DOHH2 (cell line): ENCODE measurements around the gene ARID1A.

Source experiments
- H3F3A ChIP-seq: fragments of 200-600 bp; sonication (generic), shearing (Covaris generic); 2 replicates; pipeline ENCODE4 v1.6.0; 2016; ENCODE audit warnings: antibody characterized with exemption, mild to moderate bottlenecking; ENCODE audit not compliant: control insufficient read depth, insufficient read depth
- H3K27ac ChIP-seq: fragments of 200-600 bp; sonication (generic); 2 replicates; pipeline ENCODE4 v1.5.1; 2014; ENCODE audit warnings: low read depth, mild to moderate bottlenecking, low read length, moderate library complexity
- H3K27me3 ChIP-seq: fragments of 200-600 bp; sonication (generic); 2 replicates; pipeline ENCODE4 v1.6.1; 2014; ENCODE audit warnings: mild to moderate bottlenecking, low read length, mixed read lengths; ENCODE audit not compliant: control insufficient read depth
- H3K36me3 ChIP-seq: fragments of 200-600 bp; sonication (generic); 2 replicates; pipeline ENCODE4 v1.6.1; 2014; ENCODE audit warnings: mild to moderate bottlenecking, low read length, moderate library complexity, mixed read lengths; ENCODE audit not compliant: control insufficient read depth
- H3K4me1 ChIP-seq: fragments of 200-600 bp; sonication (generic); 2 replicates; pipeline ENCODE4 v1.6.1; 2014; ENCODE audit warnings: mild to moderate bottlenecking, low read length, mixed read lengths; ENCODE audit not compliant: control insufficient read depth
- H3K4me2 ChIP-seq: fragments of 200-600 bp; sonication (generic); 2 replicates; pipeline ENCODE4 v1.6.0; 2014; ENCODE audit warnings: mild to moderate bottlenecking, low read length, moderate library complexity
- H3K4me3 ChIP-seq: fragments of 200-600 bp; sonication (generic); 2 replicates; pipeline ENCODE4 v1.5.1; 2014; ENCODE audit warnings: mild to moderate bottlenecking, low read length, mixed read lengths
- H3K79me2 ChIP-seq: fragments of 200-600 bp; sonication (generic); 2 replicates; pipeline ENCODE4 v1.6.1; 2014; ENCODE audit warnings: mild to moderate bottlenecking, low read length, mixed read lengths; ENCODE audit not compliant: control insufficient read depth
- H3K9me2 ChIP-seq: fragments of 200-600 bp; sonication (generic); replicated peaks from 2 replicates; pipeline ENCODE4 v1.6.1; 2014; ENCODE audit warnings: mild to moderate bottlenecking, low read length, mixed read lengths; ENCODE audit not compliant: control insufficient read depth
- H3K9me3 ChIP-seq: fragments of 200-600 bp; sonication (generic); 2 replicates; pipeline ENCODE4 v1.6.1; 2014; ENCODE audit warnings: antibody characterized with exemption, low read length, mixed read lengths; ENCODE audit not compliant: control insufficient read depth, insufficient read depth
- H4K20me1 ChIP-seq: fragments of 200-600 bp; sonication (generic); 2 replicates; pipeline ENCODE4 v1.6.0; 2014; ENCODE audit warnings: low read depth, mild to moderate bottlenecking, antibody characterized with exemption, low read length, moderate library complexity; ENCODE audit not compliant: control insufficient read depth, insufficient read depth
- EZH2phosphoT487 ChIP-seq: fragments of 200-600 bp; sonication (generic); IDR thresholded peaks from 2 replicates; pipeline ENCODE4 v1.6.1; 2017; ENCODE audit warnings: borderline replicate concordance, mild to moderate bottlenecking, antibody characterized with exemption, low read length, moderate library complexity, mixed read lengths
- TF ChIP-seq, protein P1 (sequence below): fragments of 200-600 bp; sonication (generic); IDR thresholded peaks from one replicate; pipeline ENCODE4 v1.5.1; 2014; ENCODE audit warnings: antibody characterized with exemption, mild to moderate bottlenecking, low read depth, low read length; ENCODE audit not compliant: poor library complexity, severe bottlenecking

The ARID1A gene

DNA sequence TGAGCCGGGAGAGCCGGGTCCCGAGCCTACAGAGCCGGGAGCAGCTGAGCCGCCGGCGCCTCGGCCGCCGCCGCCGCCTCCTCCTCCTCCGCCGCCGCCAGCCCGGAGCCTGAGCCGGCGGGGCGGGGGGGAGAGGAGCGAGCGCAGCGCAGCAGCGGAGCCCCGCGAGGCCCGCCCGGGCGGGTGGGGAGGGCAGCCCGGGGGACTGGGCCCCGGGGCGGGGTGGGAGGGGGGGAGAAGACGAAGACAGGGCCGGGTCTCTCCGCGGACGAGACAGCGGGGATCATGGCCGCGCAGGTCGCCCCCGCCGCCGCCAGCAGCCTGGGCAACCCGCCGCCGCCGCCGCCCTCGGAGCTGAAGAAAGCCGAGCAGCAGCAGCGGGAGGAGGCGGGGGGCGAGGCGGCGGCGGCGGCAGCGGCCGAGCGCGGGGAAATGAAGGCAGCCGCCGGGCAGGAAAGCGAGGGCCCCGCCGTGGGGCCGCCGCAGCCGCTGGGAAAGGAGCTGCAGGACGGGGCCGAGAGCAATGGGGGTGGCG is 371 bp downstream of the ARID1A start:
- Histone ChIP-seq H3K4me3 (peak overlapping the region; percentile 92), H3K9me2 (no peaks in the 10 kb centered on the region), H3K9me3 (no peaks in the 10 kb centered on the region), H3K36me3 (peaks cover 45% of the 10 kb centered on the region), H3K4me1 (peaks cover 66% of the 10 kb centered on the region), H3K27ac (peak overlapping the region; percentile 92), H4K20me1 (peaks cover 27% of the 10 kb centered on the region), H3K27me3 (no peaks in the 10 kb centered on the region), H3K4me2 (peak overlapping the region; percentile 87), H3K79me2 (peaks cover 71% of the 10 kb centered on the region), H3F3A (peaks cover 25% of the 10 kb centered on the region)
- no peak for TF ChIP-seq EZH2phosphoT487
- TF ChIP-seq, protein P1, sequence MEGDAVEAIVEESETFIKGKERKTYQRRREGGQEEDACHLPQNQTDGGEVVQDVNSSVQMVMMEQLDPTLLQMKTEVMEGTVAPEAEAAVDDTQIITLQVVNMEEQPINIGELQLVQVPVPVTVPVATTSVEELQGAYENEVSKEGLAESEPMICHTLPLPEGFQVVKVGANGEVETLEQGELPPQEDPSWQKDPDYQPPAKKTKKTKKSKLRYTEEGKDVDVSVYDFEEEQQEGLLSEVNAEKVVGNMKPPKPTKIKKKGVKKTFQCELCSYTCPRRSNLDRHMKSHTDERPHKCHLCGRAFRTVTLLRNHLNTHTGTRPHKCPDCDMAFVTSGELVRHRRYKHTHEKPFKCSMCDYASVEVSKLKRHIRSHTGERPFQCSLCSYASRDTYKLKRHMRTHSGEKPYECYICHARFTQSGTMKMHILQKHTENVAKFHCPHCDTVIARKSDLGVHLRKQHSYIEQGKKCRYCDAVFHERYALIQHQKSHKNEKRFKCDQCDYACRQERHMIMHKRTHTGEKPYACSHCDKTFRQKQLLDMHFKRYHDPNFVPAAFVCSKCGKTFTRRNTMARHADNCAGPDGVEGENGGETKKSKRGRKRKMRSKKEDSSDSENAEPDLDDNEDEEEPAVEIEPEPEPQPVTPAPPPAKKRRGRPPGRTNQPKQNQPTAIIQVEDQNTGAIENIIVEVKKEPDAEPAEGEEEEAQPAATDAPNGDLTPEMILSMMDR: no peak

DNA sequence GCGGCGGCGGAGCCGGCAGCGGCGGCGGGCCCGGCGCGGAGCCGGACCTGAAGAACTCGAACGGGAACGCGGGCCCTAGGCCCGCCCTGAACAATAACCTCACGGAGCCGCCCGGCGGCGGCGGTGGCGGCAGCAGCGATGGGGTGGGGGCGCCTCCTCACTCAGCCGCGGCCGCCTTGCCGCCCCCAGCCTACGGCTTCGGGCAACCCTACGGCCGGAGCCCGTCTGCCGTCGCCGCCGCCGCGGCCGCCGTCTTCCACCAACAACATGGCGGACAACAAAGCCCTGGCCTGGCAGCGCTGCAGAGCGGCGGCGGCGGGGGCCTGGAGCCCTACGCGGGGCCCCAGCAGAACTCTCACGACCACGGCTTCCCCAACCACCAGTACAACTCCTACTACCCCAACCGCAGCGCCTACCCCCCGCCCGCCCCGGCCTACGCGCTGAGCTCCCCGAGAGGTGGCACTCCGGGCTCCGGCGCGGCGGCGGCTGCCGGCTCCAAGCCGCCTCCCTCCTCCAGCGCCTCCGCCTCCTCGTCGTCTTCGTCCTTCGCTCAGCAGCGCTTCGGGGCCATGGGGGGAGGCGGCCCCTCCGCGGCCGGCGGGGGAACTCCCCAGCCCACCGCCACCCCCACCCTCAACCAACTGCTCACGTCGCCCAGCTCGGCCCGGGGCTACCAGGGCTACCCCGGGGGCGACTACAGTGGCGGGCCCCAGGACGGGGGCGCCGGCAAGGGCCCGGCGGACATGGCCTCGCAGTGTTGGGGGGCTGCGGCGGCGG is 1.0 kb downstream of the ARID1A start:
- Histone ChIP-seq H3K36me3 (peaks cover 51% of the 10 kb centered on the region), H3K9me3 (no peaks in the 10 kb centered on the region), H3K9me2 (no peaks in the 10 kb centered on the region), H3F3A (peaks cover 22% of the 10 kb centered on the region), H3K27ac (peak overlapping the region; percentile 63), H3K4me1 (peaks cover 69% of the 10 kb centered on the region), H3K27me3 (no peaks in the 10 kb centered on the region), H3K79me2 (peaks cover 77% of the 10 kb centered on the region), H3K4me3 (peak overlapping the region; percentile 92), H4K20me1 (peaks cover 32% of the 10 kb centered on the region), H3K4me2 (peak overlapping the region; percentile 87)
- TF ChIP-seq, protein P1: no peak
- TF ChIP-seq EZH2phosphoT487: no peak

DNA sequence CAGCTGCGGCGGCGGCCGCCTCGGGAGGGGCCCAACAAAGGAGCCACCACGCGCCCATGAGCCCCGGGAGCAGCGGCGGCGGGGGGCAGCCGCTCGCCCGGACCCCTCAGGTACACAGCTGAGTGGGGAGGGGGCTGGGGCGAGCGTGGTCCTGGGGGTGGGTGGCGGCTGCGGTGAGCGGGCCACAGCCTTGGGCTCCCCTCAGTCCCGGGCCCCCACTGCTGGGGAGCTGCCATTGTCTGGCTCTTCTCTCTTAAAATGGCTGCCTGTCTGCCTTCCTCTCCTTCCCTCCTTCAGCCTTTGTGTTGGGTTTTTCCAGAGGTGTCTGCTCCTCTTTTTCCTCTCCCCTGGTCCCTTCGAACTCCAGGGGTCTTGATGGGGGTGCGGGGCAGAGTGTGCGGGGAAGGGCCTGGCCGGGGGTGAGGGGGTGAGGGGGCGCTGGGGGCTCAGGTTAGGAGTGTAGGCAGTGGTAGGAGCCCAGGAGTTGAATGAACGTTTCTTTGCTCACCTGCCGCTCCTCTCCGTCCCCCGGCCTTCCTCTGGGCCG is 1.7 kb downstream of the ARID1A start:
- peaks cover 19% of the 10 kb centered on the region for H3F3A ChIP-seq
- H3K9me2 ChIP-seq: no peaks in the 10 kb centered on the region
- H3K4me3 ChIP-seq: peak overlapping the region; percentile 92
- TF ChIP-seq, protein P1: no peak
- no peak for TF ChIP-seq EZH2phosphoT487
- peak overlapping the region; percentile 63 for H3K27ac ChIP-seq
- peaks cover 70% of the 10 kb centered on the region for H3K4me1 ChIP-seq
- no peaks in the 10 kb centered on the region for H3K9me3 ChIP-seq
- peaks cover 84% of the 10 kb centered on the region for H3K79me2 ChIP-seq
- H3K36me3 ChIP-seq: peaks cover 58% of the 10 kb centered on the region
- H3K27me3 ChIP-seq: no peaks in the 10 kb centered on the region
- H4K20me1 ChIP-seq: peaks cover 38% of the 10 kb centered on the region
- peak overlapping the region; percentile 87 for H3K4me2 ChIP-seq
